ENCODE results near the gene TRIM39. TPM values are rescaled to one million over a fixed set of nuclear protein-coding genes. Genes with fewer than 3 reads are reported as not detected.

TRIM39 gene
- total and polyA plus RNA-seq, 2 of the 13 experiments (the other 11 are each of a cell fraction or from before 2014, with no cell fraction given) = 7.7 to 14.6 TPM

GRCh38 chr6:30319146-30319835 is 7.4 kb upstream of the TRIM39 start (continued):
- TF ChIP-seq ZNF619 (CRISPR knock-in tag; IDR thresholded peaks at IDR 0.05) (no peak), ZNF564 (CRISPR knock-in tag; IDR thresholded peaks at IDR 0.05) (peak; percentile 89), PAXIP1 (CRISPR knock-in tag; conservative IDR thresholded peaks at IDR 0.05) (peak; percentile 40; the same call in 1 of the 2 replicates), ZNF12 (CRISPR knock-in tag; IDR thresholded peaks at IDR 0.05) (0 out of 2 replicates have a peak, but pooled peaks have one; percentile 21), ZBTB8A (CRISPR knock-in tag; IDR thresholded peaks at IDR 0.05; ENCODE audit: borderline replicate concordance, low read depth) (no peak)
- TF ChIP-seq, protein P1, sequence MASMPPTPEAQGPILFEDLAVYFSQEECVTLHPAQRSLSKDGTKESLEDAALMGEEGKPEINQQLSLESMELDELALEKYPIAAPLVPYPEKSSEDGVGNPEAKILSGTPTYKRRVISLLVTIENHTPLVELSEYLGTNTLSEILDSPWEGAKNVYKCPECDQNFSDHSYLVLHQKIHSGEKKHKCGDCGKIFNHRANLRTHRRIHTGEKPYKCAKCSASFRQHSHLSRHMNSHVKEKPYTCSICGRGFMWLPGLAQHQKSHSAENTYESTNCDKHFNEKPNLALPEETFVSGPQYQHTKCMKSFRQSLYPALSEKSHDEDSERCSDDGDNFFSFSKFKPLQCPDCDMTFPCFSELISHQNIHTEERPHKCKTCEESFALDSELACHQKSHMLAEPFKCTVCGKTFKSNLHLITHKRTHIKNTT (CRISPR knock-in tag; IDR thresholded peaks at IDR 0.05) = no peak
